Suprapubic skin (tissue), 3 donors: ENCODE measurements around the gene OSBPL2.

Experiments used
- CTCF ChIP-seq, 2 donors: fragments of 200-600 bp in 1 of 2; fragments of 450-650 bp in 1 of 2; sonication (generic) in 1 of 2; IDR thresholded peaks; one replicate each; pipeline ENCODE4 v1.5.1; 2016 to 2019; ENCODE audit warnings: antibody characterized with exemption in 2 of 2, mild to moderate bottlenecking in 1 of 2, moderate library complexity in 1 of 2
- EP300 ChIP-seq: sonication (generic); formaldehyde crosslinking; IDR thresholded peaks from one replicate; pipeline ENCODE4 v1.6.1; 2017; ENCODE audit warnings: antibody characterized with exemption

DNA sequence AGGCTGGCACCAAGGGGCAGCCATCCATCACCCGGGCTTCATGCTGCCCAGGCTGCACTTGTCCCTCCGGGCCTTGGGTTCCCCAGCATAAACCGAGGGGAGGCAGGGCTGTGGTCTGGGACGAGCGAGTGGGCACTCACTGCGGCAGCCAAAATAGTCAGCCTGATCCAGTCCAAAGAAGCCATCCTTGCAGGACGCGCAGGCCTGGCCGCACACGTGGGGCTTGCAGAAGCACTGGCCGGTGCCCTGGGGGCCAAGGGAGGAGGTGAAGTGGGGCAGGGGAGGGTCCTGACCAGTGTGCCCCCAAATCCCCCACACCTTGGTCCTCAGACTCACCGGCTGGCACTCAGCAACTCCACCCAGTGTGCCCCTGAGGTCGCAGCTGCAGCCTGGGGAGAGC, 96.6 kb downstream of the OSBPL2 start:
- TF ChIP-seq CTCF (IDR thresholded peaks at IDR 0.05), result no peak
- no peak for TF ChIP-seq EP300
